DOHH2 (cell line): Measurements from ENCODE around the gene CHRNA5.

Experiments used
- CTCF ChIP-seq: fragments of 200-600 bp; sonication (generic); IDR thresholded peaks from one replicate; pipeline ENCODE4 v1.5.1; 2014; ENCODE audit warnings: antibody characterized with exemption, mild to moderate bottlenecking, low read depth, low read length; ENCODE audit not compliant: poor library complexity, severe bottlenecking
- EZH2phosphoT487 ChIP-seq: fragments of 200-600 bp; sonication (generic); IDR thresholded peaks from 2 replicates; pipeline ENCODE4 v1.6.1; 2017; ENCODE audit warnings: borderline replicate concordance, mild to moderate bottlenecking, antibody characterized with exemption, low read length, moderate library complexity, mixed read lengths

GRCh38 chr15:78540141-78540870 lies 25.0 kb upstream of the CHRNA5 start, which contains the start of gene PSMA4:
- TF ChIP-seq CTCF, result no peak
- TF ChIP-seq EZH2phosphoT487, result no peak
